SKM-1 (cell line): ENCODE data around the gene RIN3.

Experiments
- DNase-seq: peaks from one replicate; lab custom pipeline; 2025; ENCODE audit not compliant: unreplicated experiment; lab: John Stamatoyannopoulos, UW

The RIN3 gene

DNA sequence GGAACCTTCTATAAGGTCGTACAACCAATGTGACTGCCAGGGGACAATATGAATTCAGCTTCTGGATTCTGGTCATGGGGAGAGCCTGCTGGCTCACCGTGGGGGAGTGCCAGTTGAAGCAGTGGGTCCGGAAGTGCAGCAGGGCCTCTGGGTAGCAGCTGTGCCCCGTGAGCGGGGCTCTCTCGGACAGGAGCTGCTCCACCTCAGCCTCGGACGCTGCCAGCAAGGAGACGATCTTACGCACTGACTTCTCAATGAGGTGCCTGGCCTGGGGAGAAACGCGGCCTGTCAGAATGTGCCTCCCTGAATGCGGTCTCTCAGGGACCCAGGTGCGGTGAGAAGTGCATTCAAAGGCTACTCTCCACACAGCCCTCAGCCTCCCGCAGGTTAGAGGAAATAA lies 192.8 kb downstream of the RIN3 start:
- DNase-seq, result no peak

DNA sequence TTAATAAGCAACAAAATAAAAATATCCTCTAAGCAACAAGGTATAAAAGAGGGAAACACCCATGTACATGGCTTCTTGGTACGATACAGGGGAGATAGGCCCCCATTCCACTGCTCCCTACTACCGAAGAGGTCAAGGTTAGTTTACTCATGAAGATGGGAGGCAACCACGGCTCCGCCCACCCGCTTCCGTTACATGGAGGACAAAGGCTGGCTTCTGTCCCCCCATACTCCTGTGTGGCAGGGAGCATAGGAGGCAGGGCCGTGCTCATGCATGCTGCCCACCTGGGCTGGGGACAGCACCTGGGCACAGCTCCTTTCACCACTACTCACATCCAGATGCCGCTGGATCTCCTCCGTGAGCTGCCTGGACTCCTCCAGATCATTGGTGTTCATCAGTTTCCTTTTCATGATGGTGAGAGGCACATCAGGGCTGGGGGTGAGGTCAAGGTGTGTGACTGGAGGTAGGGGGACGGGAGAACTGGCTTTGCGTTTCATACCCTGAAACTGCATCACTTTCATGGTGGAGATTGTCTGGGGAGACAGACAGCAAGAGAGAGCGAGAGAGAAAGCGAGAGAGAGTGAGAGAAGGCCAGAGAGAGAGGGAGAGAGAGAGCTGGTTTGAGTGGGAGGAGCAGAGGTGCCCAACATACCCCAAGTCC lies 195.9 kb downstream of the RIN3 start:
- DNase-seq, result no peak

DNA sequence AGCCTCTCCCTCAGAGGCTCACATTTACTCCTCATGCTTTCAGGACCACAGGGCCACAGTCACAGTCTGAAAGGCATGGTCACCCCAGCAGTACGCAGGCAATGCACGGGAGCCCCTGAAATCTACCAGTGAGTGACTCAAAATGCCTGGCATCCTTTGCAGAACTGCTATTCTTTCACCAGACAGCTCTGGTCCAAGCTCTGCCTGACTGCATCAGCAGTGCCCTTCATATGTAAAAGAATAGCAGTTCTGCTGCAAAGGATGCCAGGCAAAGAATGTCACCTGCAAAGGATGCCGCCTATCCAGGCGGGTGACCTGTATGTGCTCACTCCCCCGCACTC lies 196.4 kb downstream of the RIN3 start:
- no peak for DNase-seq

DNA sequence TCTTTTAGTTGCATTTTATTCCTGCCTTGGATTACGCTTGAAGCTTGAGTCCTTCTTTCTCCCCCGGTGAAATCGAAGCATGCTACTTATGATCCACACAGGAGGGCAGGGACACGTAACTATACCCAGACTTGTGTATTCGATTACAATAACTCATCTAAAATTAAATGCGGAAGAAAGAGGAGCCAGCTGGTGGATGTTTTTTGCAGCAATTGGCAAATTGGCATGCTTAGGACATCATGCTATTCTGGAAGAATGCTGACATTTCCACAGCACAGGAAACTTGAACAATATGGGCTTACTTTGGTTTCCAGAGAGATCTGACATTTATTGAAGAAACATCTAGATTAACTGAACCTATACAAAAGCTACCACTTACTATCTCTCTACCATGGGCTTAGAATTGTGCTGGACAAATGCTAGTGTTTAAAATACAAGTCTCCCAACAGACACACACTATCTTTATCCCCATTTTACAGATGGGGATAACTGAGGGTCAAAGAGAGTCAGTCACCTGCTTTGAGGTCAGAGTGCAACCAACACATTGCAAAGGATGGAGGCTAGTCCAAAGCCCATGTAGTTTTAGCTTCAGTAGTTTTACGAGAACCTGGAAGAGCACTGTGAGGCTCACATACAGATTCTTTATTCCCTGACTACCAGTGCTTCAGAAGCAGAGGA lies 198.5 kb downstream of the RIN3 start:
- DNase-seq, result no peak

DNA sequence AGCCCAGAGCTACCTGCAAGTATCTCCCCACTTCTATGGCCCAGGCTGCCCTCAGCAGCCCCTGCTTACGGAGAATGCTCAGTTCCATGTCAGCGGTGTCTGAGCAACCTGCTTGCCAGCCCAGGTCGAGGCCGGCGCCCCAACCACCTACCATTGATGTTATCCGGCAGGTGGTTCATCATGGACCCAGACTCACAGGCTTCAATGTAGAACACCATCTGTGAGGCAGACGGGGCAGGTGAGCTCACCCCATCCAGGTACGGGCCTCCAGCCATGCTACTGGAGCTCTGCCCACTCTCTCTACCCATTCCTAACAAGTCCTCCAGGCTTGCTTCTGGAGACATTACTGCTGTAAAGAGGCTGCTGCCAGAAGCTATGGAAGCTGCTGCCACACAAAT lies 199.1 kb downstream of the RIN3 start:
- DNase-seq, result no peak

DNA sequence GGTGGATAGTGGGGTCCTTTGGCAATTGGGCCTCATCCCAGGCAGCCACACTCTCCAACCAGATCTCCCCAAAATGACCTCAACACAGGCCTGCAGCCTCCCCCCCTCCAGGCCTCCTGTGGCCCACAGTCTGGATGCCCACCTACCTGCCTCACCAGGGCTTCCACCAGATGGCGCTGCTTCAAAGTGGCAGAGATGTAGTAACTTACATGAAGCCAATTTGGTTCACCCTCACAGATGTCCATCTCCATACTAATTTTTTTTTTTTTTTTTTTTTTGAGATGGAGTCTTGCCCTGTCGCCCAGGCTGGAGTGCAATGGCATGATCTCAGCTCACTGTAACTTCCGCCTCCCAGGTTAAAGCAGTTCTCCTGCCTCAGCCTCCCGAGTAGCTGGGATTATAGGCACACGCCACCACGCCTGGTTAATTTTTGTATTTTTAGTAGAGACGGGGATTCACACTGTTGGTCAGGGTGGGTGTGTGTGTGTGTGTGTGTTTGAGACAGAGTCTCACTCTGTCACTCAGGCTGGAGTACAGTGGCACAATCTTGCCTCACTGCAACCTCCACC lies 201.2 kb downstream of the RIN3 start:
- DNase-seq, result peak; percentile 20

DNA sequence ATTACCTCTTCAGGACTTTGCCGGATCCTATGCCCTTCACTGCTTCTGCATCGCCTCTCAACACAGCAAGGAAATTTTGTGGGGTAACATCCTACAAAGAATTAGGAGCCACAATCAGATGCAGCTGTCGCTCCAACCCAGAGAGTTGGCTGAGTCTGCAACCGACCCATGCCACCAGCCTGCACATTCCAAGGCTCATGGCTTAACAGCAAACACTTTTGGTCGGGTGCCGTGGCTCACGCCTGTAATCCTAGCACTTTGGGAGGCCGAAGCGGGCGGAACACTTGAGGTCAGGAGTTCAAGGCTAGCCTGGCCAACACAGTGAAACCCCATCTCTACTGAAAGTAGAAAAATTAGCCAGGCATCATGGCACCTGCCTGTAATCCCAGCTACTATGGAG lies 202.6 kb downstream of the RIN3 start:
- DNase-seq, result no peak

DNA sequence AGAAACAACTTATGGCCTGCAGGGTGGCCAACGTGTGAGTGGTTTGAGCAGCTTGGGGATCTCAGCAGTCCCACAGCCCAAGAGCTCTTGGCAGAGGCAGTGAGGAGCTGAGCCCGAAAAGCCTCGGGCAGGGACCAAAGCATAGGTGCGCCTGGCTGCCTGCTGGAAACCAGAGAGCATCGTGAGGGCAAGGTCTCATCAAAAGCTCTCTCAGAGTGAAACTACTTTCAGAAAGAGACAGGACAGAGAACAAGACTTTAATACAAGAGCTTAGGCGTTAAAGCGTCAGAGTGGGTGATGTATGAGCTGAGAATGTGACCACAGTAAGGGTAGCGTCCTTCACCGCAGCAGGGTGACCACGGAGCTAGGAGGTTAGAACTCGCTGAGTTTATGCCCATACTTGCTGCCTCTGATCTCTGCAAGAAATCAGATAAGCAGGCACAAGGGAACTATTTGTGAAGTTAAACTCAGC lies 204.0 kb downstream of the RIN3 start:
- DNase-seq, result no peak

DNA sequence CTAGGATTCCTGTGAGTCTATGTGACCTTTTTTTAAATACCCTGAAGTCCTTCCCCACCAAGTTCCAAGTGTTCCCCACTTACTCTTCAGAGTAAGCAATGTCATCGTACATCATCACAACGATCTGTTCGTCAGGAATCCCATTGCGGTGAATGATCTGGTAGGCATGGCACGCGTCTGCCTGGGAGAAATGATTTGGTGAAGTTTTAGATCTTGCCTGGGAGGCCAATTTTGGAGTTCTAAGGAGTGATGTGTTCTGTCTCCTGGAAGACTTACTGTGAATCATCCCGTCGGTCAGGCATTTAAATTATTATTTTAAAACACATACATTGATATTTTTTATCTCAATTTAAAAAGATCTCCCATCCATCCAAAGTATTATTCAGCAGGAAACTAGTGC lies 205.1 kb downstream of the RIN3 start:
- DNase-seq, result no peak

DNA sequence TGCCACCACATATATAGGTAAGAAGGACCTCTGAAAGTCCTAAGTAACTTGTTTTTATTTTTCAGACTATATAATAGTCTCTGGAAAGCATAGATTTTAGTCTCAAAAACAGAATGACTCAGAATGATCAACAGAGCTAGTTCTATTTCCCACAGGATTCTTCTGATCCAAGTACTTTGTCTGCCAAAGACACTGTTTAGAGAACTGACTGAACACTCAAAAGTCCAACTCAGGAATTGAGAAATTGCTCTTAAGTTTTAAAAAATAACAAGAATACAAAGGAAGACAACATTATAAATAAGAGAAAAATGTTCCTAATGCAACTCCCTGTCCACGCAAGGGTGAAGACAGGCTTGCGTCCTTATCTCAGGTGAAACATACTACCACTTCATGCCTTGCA lies 205.8 kb downstream of the RIN3 start:
- DNase-seq, result no peak

DNA sequence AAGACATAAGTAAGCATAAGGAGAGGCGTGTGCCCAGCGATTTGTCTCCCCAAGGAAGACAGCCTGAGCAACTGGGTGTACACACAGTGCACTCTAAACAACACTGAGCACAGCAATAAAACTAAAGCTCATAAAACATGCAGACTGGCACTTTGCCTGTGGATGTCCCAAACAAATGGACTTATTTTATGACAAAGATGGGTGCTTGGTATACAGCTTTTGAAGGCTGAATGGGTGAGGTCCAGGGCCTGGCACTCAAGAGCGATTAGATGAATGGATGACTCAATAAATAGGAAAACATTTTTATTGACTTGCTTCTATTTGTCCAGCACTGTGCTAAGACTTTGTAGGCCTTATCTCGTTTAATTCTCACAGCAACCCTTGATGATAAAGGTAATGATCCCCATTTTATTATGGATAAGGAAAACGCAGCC lies 206.3 kb downstream of the RIN3 start:
- DNase-seq, result no peak

DNA sequence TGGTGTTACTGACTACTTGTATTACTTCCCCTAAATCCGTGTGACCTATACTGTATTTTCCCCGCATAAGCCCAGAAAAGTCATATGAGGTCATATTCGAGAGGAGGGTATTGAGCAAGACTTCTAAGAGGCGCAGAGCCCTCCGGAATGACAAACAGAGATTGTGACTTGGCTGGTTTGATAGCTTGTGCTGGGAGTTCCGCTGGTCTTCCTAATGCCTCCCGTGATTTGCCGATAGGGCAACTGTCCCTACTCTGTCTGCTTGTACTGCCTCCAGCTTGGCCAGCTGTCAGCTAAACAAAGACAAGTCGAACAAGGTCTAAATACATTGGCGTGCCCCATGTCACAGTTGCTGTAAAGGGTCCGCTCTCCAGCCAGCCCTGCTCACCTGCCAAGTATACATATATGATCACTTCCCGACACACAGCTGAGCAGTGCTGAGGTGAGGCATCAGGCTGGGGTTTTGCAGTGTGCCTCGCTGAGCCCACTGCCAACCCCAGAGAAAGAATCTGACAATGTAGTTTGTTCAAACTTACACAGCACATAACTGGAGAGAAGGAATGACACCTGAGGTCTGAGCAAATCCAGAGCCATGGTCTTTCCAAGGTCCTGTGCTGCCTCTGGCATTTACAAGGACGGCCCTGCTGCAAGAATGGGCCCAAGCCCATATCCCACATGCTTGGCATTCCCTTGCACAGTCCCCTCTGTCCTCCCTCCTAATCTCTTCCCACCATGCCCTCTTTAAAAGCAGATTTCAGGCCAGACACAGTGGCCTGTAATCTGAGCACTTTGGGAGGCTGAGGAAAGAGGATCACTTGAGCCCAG lies 211.1 kb downstream of the RIN3 start:
- DNase-seq, result no peak

DNA sequence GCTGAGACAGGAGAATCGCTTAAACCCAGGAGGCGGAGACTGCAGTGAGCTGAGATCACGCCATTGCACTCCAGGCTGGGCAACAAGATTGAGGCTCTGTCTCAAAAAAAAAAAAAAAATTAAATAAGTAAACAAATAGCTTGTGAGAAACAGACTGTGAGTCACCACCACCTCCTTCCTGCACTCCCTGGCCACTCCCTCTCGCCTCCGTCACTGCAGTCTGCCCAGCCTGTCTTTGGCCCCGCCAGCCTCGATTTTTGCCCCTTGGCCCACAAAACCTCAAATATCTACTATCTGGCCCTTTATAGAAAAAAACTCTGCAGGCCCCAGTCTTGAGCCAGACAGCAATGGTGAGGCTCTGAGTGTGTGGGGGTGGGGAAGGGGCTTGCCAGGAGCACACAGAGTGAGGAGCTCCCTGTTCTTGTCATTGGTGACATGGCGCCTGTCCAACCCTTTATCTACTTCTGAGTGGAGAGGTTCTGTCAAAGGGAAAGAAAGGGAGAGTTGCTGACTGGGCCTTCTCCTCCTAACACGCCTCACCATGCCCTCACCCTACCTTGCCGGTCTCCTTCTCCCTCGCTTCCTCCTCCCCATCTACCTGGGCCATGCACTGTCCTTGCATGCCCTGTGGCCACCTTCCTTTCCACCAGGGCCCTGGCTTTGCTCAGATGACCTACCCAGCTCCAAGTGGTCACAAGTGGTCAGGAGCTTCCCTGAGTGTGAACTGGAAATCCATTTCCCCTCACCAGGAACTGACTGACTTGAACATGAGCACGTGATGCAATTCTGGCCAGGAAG lies 212.8 kb downstream of the RIN3 start:
- DNase-seq, result no peak

DNA sequence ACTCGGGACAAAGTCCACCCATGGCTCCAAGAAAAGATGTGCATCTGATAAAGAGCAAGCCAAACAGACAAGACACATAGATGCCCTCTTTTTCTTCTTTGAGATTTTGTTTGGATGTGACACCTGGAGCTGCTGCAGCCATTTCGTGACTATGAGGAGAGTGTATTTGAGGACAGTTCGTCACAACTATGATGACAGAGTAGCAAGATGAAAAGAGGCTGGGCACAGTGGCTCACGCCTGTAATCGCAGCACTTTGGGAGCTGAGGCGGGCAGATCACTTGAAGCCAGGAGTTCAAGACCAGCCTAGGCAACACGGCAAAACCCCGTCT lies 213.3 kb downstream of the RIN3 start:
- DNase-seq, result no peak

DNA sequence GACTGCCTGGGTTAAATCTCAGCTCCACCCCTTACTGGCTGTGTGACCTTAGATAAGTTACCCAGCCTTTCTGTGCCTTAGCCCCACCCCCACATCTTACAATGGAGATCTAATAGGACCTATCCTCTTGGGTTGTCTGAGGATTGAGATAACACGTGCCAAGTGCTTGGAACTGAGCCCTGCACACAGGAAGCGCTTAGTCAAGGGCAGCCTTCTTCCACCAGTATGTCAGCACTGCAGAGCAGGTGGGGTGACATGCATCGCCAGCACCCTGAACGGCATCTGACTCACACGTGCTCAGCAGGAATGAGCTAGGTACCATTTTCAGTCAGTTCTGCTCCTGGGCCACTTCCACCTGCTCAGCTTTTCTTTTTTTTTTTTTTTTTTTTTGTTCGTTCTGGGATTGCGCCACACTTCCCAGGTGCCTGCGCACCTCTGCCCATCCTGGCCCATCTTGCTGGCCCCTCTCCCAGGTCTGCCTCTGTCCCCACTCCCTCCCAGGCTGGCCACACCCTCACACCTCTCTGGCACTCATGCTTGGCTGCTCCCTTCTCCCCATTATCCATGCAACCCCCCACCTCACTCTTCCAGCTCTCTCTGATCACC lies 215.3 kb downstream of the RIN3 start:
- DNase-seq, result no peak

DNA sequence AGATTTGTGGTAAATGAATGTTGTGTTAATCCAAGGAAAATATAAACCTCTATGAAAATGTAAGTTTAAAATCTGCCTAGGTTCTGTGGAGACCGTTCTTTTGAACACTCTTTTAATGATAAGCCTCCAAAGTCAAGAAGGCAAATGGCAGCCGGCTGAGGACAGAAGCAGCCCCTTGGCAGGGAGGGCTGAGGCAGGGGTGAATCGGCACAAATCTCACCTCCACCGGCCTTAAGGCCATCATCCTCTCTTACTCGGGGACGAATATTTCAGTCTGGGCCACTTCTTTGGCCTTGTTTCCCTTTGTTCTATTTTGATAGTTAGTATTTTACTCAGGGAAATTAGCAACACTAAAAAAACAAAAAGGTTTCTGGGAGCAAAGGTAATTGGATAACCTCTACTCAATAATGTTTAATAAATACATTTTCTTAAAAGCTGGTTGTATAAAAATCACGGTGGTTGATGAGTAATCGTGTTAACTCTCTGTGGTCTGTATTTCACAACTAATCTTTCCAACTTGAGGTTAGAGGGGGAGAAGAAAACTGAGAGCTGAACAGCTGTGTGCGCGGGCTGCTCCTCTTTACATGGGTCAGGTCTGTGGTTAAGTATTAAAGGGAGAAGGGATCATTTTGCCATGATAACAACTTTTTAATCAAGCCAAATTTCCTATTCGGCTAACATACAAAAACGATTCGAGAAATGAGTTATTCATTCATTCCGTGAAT lies 216.2 kb downstream of the RIN3 start:
- no peak for DNase-seq

DNA sequence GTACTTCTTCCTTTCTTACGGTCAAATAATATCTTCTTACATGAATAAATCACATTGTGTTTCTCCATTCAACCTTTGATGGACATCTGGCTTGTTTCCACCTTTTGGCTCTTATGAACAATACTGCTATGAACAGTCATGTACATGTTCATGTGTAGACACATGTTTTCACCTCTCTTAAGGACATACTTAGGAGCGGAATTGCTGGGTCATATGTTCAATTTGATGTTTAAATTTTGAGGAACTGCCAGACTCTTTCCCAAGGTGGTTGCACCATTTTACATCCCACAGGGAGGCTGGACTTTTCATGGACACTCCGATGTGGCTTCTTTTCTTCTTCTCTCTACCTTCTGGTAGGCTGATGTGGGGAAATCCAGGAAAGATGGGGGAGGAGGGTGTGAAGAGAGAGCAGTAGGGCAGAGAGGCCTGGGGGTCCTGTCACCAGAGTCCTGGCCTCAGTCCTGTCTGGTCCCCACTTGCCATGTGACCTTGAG lies 218.1 kb downstream of the RIN3 start:
- no peak for DNase-seq

DNA sequence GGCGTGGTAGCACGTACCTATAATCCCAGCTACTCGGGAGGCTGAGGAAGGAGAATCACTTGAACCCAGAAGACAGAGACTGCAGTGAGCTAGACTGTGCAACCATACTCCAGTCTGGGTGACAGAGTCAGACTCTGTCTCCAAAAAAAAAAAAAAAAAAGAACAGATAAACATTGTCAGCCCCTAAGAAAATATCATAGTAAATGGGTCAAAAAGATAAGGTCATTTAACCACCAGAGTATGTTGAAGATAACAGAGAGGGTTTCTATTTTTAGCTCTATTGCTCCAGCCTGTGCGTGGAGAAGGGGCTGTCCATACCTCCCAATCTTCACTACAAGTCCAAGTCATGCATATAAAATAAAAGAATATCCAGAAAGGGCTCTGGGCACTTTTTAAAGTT lies 219.4 kb downstream of the RIN3 start:
- no peak for DNase-seq

DNA sequence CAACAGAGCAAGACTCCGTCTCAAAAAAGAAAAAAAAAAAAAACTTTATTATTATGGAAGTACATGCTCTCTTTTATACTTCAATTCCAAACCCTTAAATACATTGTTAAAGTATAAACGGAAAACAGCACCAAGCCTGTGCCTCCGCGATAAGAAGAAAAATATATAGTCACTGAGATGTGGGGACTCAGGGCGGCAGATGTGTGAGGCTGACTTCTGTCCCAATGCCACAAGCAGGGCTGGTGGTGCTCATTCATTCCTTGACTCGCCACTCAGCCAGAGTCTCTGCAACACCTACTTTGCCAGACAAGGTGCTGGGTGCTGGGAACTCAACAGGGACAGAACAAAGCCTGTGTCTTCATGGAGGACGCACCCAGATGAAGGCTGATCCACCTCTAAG lies 221.0 kb downstream of the RIN3 start:
- no peak for DNase-seq

DNA sequence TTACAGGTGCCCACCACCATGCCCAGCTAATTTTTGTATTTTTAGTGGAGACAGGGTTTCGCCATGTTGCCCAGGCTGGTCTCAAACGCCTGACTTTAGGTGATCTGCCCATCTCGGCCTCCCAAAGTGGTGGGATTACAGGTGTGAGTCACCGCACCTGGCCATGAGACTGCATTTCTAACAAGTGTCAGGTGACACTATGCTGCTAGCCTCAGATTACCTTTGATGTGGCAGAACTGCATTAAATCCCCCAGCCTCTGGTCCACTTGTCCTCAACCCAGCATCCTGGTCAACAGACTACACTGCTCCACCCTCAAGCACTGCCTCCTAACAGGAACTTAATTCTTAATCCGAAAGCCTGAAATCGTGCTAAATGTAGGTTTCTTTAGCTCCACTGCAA lies 221.8 kb downstream of the RIN3 start:
- DNase-seq, result no peak
